Pons (tissue), 1 donor: Measurements from ENCODE around the gene BSND.

Experiments used
- DNase-seq: peaks from one replicate; pipeline ENCODE4 v3.0.0-alpha.2; 2016; ENCODE audit warnings: low spot score

BSND gene

GRCh38 chr1:55046871-55047270 is 48.1 kb downstream of the BSND start:
- no peak for DNase-seq

DNA sequence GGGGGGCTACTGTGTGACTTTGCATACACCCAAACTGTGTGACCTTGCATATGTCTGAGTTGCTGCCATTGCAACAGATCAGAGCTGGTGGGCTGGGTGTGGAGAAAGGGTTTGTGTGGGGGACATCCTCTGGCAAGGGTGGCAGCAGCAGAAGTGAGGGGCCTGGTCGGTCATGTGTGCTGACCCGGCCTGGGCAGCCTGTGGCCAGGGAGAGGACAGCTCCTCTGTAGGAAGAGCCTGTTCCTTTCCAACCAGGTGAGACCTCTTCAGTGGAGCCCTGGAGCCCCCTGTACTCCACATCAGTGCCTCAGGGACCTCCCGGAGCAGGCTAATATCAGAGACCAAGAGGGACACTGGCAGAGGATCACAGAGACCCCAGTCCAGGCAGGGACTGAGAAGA is 48.9 kb downstream of the BSND start:
- no peak for DNase-seq

GRCh38 chr1:55048453-55049270 is 49.9 kb downstream of the BSND start:
- no peak for DNase-seq

DNA sequence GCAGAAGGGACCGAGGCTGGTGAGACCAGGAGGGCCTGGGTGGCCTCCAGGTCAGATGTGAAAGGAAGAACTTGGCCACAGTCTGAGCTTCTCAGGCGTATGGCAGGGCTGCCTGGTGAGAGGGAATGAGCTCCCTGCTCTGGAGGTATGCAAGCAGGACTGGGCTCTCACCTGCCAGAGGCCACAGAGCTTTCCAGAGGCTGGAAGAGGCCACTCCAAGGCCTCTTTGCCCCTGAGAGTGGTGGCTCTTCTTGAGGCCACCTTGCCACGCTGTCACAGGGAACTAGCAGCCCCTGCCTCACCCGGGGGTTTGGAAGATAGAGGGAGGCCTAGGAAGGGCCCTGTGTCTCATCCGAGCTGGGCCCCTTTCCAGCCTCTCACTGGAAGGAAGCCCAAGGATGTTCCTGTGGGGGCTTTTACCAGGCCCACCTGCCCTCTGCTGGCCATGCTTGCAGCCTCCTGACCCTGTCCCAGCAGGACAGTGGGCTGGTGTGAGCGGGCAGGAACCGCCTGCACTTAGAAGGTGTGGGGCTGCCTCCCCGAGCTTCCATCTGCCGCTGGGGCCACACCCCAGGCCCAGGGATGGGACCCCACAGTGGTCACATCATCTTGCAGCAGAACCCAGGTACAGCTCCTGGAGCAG is 50.7 kb downstream of the BSND start:
- no peak for DNase-seq

GRCh38 chr1:55049914-55050278 is 51.2 kb downstream of the BSND start:
- no peak for DNase-seq

GRCh38 chr1:55050283-55050682 is 51.5 kb downstream of the BSND start:
- DNase-seq, result no peak

DNA sequence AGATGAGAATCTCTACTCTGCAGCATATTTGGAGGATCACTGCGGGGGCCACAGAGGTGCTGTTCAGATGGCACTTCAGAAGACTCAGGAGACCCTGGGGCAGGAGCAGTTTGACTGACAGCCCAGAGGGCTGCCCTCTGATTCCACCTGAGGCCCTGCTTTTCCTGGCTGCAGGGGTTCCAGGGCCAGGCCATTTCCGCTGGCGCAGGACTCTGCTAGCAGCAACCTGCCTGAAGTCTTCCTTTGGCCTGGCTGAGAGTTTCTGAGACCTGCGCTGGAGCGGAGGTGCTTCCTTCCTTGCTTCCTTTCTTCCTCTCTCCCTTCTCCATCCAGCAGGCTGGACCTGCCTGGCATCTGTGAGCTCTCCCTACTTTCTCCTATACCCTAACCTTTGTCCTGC is 52.4 kb downstream of the BSND start:
- DNase-seq, result no peak

DNA sequence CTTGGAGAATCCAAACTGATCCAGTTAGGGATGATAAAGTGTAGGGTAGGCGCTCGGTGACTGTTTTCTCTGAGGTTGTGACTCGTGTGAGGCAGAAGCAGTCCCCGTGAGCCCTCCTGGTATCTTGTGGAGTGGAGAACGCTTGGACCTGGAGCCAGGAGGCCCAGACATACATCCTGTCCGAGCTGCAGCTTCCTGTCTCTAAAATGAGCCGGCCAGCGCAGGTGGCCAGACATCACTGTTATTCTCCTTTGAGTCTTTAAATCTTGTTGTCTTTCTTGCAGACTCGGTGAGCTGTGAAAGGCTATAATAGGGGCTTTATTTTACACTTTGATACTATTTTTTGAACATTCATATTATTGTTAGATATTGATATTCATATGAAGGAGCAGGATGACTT is 52.9 kb downstream of the BSND start:
- no peak for DNase-seq

GRCh38 chr1:55052221-55053142 is 53.7 kb downstream of the BSND start:
- no peak for DNase-seq

- no peak for DNase-seq
Measured at GRCh38 chr1:55053265-55053954, 54.7 kb downstream of the BSND start.

DNA sequence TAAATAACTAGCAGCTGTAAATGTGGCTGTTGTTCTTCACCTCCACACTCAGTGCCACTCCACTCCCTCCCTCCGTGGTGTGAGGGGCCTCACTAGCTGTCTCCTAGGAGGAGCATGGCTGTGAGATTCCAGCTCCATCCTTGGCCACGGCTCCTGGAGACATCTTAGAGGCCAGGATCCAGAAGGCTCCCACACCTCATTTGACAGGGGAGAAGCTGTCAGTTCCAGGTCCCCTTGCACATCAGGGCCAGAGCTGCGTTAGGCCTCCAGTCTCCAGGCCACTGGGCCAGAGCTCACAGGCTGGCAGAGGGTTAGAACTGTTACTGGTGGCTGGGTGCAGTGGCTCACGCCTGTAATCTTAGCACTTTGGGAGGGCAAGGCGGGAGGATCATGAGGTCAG is 55.7 kb downstream of the BSND start:
- no peak for DNase-seq

DNA sequence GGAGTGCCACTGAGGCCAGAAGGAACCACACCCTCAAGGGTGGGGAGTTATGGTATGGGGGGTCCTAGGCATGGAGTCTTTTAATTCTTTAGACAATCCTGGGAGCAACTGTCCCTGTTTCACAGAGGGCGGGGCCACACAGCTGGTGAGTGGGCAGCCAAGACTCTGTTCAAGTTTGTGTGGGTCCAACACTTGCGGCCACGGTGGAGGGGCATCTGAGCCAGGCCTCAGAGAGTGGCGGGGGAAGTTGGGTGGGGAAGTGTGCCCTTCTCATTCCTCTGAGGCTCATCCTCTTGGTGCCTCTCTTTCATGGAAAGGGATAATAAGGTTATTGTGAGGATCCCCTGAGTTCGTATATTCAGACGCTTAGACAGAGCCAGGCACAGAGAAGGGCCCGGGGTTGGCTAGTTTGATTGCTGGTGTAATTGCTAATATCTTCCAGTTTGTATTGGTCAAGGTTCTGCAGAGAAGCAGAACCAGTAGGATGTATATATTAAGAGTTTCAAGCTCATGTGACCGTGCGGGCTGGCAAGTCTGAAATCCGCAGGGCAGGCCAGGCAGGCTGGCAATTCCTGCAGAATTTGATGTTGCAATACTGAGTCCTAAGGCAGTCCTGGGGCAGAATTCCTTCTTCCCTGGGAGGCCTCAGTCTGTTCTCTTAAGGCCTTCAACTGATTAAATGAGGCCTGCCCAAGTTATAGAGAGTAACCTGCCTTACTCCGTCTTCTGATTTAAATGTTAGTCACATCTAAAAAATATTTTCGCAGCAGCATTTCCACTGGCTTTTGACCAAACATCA is 56.5 kb downstream of the BSND start:
- DNase-seq, result peak; percentile 28

DNA sequence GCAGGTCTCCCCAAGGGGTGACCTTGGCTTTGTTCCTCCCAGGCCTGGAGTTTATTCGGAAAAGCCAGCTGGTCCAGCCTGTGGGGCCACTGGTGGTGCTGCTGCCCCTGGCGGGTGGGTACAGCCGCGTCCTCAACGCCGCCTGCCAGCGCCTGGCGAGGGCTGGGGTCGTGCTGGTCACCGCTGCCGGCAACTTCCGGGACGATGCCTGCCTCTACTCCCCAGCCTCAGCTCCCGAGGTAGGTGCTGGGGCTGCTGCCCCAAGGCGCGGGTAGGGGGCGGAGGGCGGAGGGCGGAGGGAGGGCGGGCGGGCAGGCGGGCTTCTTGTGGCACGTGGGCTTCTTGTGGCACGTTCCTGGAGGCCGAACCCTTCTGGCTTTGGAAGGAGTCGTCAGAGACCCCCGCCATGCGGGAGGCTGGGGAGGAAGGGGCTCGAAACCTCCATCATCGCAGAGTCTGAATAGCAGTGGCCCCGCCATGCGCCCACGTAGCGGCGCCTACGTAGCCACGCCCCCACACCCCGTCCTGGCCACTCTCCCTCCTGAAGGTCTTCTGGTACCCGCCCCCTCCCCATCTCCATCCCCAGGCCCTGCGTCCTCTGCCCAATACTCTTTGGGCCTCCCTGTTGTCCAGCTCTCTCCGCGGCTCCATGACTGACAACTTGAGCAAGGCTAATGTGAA is 57.4 kb downstream of the BSND start:
- DNase-seq, result no peak

GRCh38 chr1:55056632-55056992 is 57.9 kb downstream of the BSND start:
- no peak for DNase-seq

DNA sequence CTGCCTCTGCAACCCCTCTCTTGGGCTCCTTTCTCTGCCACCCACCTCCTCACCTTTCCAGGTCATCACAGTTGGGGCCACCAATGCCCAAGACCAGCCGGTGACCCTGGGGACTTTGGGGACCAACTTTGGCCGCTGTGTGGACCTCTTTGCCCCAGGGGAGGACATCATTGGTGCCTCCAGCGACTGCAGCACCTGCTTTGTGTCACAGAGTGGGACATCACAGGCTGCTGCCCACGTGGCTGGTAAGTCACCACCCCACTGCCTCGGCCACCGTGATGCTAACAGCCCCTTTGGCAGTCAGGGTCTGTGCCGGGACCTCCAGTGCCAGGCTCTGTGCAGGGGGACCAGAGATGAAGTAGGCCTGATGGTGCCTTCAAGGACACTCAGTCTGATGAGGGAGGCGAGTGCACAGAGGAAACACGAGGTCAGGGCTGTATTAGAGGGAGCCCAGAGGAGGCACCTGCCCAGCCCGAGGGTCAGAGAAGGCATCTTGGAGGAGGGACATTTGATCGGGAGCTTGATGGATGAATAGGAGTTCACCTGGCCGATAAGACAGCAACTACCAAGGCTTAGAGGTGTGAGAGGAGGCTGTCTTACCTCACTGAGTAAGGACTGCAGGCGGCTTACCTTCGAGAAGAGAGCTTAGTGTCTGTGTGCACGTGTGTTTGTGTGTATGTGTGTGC is 58.7 kb downstream of the BSND start:
- no peak for DNase-seq

DNA sequence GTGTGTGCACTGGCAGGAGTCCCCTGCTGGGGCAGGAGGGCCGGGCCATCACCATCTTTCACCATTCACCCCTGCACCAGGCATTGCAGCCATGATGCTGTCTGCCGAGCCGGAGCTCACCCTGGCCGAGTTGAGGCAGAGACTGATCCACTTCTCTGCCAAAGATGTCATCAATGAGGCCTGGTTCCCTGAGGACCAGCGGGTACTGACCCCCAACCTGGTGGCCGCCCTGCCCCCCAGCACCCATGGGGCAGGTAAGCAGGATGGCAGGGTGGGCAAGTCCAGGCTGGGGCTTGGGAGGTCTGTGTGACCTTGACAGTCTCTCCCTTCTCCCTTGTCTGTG is 59.2 kb downstream of the BSND start:
- no peak for DNase-seq

GRCh38 chr1:55059302-55060132 is 60.8 kb downstream of the BSND start:
- no peak for DNase-seq

DNA sequence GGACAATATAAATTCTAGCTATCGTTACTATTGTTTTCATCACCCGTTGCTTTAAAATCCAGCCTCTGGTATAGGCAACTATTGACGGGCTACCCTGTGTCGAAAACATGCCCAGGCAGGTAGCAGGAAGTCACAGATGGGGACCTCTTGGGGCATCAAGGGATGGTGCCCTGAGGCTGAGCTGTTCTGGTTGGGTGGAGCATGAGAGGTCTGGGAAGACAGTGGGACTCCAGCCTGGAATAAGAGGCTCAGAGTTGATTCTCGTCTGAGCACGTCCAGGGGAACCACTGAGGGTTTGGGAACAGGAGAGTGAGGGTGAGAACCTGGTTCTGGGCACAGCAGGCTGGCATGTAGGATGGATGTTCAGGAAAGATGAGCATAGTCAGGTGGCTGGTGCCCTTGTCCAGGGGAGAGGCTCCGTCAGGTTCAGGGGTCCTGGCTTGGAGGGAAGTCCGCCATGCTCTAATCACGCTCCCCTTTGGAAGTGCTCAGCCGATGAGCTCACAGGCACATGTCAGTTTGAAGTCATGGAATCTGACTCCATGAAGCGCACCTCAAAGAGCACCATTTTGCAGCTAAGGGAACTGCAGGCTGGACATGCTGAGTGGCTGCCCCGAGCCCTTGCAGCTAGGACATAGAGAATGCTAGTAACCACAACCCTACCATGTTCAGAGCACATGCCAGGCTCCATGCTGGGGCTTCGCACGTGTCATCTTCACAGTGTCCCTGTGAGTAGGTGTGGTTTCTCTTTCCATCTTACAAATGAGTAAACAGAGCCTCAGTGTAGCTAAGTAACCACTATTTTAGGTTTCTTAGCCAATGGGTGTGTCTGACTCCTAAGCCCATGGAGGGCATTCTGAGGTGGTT is 61.6 kb downstream of the BSND start:
- DNase-seq, result no peak
